Sigmoid colon (tissue), 7 donors: Measurements from ENCODE around the gene CHCHD2. TPM values are rescaled to one million over a fixed set of nuclear protein-coding genes. Genes with fewer than 3 reads are reported as not detected.
"Not testable (repeated sequence)": the region's sequence is repeated elsewhere in the genome, so short reads cannot be mapped to it uniquely, and the experiment has no call there.

ENCODE experiments used
- DNase-seq: peaks from one replicate; pipeline ENCODE4 v3.0.0-alpha.2; 2019
- H3K27ac ChIP-seq, 4 donors: fragments of 200-600 bp; sonication (generic); one replicate each; pipeline ENCODE4 v1.5.1; 2016 to 2019; ENCODE audit warnings: mild to moderate bottlenecking in 1 of 4
- H3K27me3 ChIP-seq, 3 donors: fragments of 200-600 bp; sonication (generic); one replicate each; pipeline ENCODE4 v1.5.1; 2019; ENCODE audit warnings: mild to moderate bottlenecking in 1 of 3
- H3K36me3 ChIP-seq, 4 donors: fragments of 200-600 bp; sonication (generic); one replicate each; pipeline ENCODE4 v1.5.1; 2016 to 2019
- H3K4me1 ChIP-seq, 4 donors: fragments of 200-600 bp; sonication (generic); one replicate each; pipeline ENCODE4 v1.5.1; 2017 to 2019
- H3K4me3 ChIP-seq, 4 donors: fragments of 200-600 bp; sonication (generic); one replicate each; pipeline ENCODE4 v1.5.1; 2017 to 2019; ENCODE audit warnings: mild to moderate bottlenecking in 2 of 4, moderate library complexity in 1 of 4
- H3K9me3 ChIP-seq, 4 donors: fragments of 200-600 bp in 3 of 4; sonication (generic) in 3 of 4; one replicate each; pipeline versions ENCODE4 v1.5.1 to v1.6.1; 2013 to 2019
- CTCF ChIP-seq, 4 experiments: fragments of 450-650 bp in 3 of 4; fragments of 200-600 bp in 1 of 4; IDR thresholded peaks; one replicate each; pipeline ENCODE4 v1.5.1; 2016 to 2019; ENCODE audit warnings: antibody characterized with exemption in 4 of 4, mild to moderate bottlenecking in 3 of 4, moderate library complexity in 2 of 4
- EP300 ChIP-seq, 4 donors: sonication (generic); formaldehyde crosslinking; IDR thresholded peaks; one replicate each; pipeline ENCODE4 v1.6.1; 2017; ENCODE audit warnings: antibody characterized with exemption in 4 of 4
- POLR2A ChIP-seq, 2 donors: fragments of 450-650 bp; IDR thresholded peaks; one replicate each; pipeline ENCODE4 v1.6.1; 2016; ENCODE audit warnings: antibody characterized with exemption in 2 of 2, mild to moderate bottlenecking in 2 of 2, moderate library complexity in 2 of 2
- POLR2AphosphoS5 ChIP-seq, 4 donors: sonication (generic); formaldehyde crosslinking; IDR thresholded peaks; one replicate each; pipeline ENCODE4 v1.6.1; 2017; ENCODE audit warnings: antibody characterized with exemption in 4 of 4
- WGBS, 2 donors: extraction: QIAGEN DNeasy Blood & Tissue Kit; methylation state at CpG; one replicate each; pipeline ENCODE4 v1.1.7; 2013; 5-methylcytosine and 5-hydroxymethylcytosine counted together
- intact Hi-C: fragments of 100-400 bp; cut with DNase I; formaldehyde crosslinking; loops from one replicate; pipeline ENCODE4 v1.15.1; 2023
- polyA plus RNA-seq, 3 donors: library from polyadenylated mRNA; stranded (reverse); fragments of 200-250 nt; gene quantifications; one replicate each; pipeline ENCODE4 v1.2.3, GENCODE V29; 2013
- total RNA-seq, 4 donors: library from RNA; depleted of rRNA; stranded (reverse); fragments of >200 nt; gene quantifications; one replicate each; pipeline ENCODE4 v1.1.0, GENCODE V29; 2016
- donor health status: healthy with polysubstance abuse.
- donor health status: Bipolar disorder and iron deficiency.
- donor health status: healthy.

Gene CHCHD2
- total and polyA plus RNA-seq, 7 donors, result 315 to 769 (median 508) TPM

GRCh38 chr7:56124981-56125380, 18.7 kb upstream of the CHCHD2 start:
- intact Hi-C loops, result no loop called here
- DNase-seq, result no peak
- H3K9me3 ChIP-seq, result no peaks in the 10 kb centered on the region
- no peak for TF ChIP-seq POLR2A (IDR thresholded peaks at IDR 0.05)
- no peak for TF ChIP-seq EP300 (IDR thresholded peaks at IDR 0.05)
- no peak for TF ChIP-seq CTCF (IDR thresholded peaks at IDR 0.05)
- TF ChIP-seq POLR2AphosphoS5 (IDR thresholded peaks at IDR 0.05), result no peak
- no peaks in the 10 kb centered on the region for H3K36me3 ChIP-seq
- H3K27ac ChIP-seq, result no peak overlapping the region
- WGBS, 2 donors, result 65 to 69% methylated on average over 6 of the region's 6 CpGs
- no peaks in the 10 kb centered on the region for H3K4me1 ChIP-seq
- H3K27me3 ChIP-seq, result no peaks in the 10 kb centered on the region
- H3K4me3 ChIP-seq, result no peak overlapping the region

- no peak overlapping the region for H3K27ac ChIP-seq
- intact Hi-C loops, result no loop called here
- DNase-seq, result no peak
- no peaks in the 10 kb centered on the region for H3K36me3 ChIP-seq
- WGBS, 2 donors, result 87 to 93% methylated on average over 6 of the region's 6 CpGs
- no peaks in the 10 kb centered on the region for H3K9me3 ChIP-seq
- H3K4me1 ChIP-seq, result no peaks in the 10 kb centered on the region
- TF ChIP-seq POLR2AphosphoS5 (IDR thresholded peaks at IDR 0.05) (no peak), POLR2A (IDR thresholded peaks at IDR 0.05) (no peak)
- peaks cover 0 to 11% (median under 1%) of the 10 kb centered on the region in 3 donors for H3K27me3 ChIP-seq
- H3K4me3 ChIP-seq, result no peak overlapping the region
These were observed 15.2 kb upstream of the CHCHD2 start for GRCh38 chr7:56121440-56121839.

GRCh38 chr7:56115852-56116538, 9.7 kb upstream of the CHCHD2 start, which contains the start of gene NUPR2:
Gene NUPR2 (minus strand): TSS chr7:56116417. CDS start chr7:56116314, 103 bp downstream.
- H3K36me3 ChIP-seq, result no peaks in the 10 kb centered on the region
- 8 to 10% methylated on average over 65 of the region's 65 CpGs for WGBS, 2 donors
- no peak within 1 kb of the TSS for H3K27ac ChIP-seq
- TF ChIP-seq EP300 (IDR thresholded peaks at IDR 0.05) (no peak), POLR2A (IDR thresholded peaks at IDR 0.05) (no peak), CTCF (IDR thresholded peaks at IDR 0.05) (no peak), POLR2AphosphoS5 (IDR thresholded peaks at IDR 0.05) (no peak)
- H3K9me3 ChIP-seq, result no peaks in the 10 kb centered on the region
- H3K27me3 ChIP-seq, result peaks cover 9 to 26% (median 10%) of the 10 kb centered on the region in 3 donors
- intact Hi-C loops, result no loop called here
- no peak within 1 kb of the TSS for H3K4me3 ChIP-seq
- peaks cover 0 to 8% (median 3%) of the 10 kb centered on the region in 4 donors for H3K4me1 ChIP-seq
- no peak for DNase-seq

- not testable (repeated sequence) for H3K27ac ChIP-seq, H3K9me3 ChIP-seq
- WGBS, 2 donors, result 95% methylated on average over 3 of the region's 3 CpGs
These were observed 6.0 kb upstream of the CHCHD2 start for GRCh38 chr7:56112244-56112643.

GRCh38 chr7:56110611-56111010, 4.3 kb upstream of the CHCHD2 start:
- H3K27me3 ChIP-seq, result peaks cover under 1 to 7% (median 1%) of the 10 kb centered on the region in 3 donors
- no peak for DNase-seq
- H3K4me1 ChIP-seq, result peaks cover 0 to 5% (median 3%) of the 10 kb centered on the region in 4 donors
- no peak overlapping the region for H3K4me3 ChIP-seq
- intact Hi-C loops, result no loop called here
- H3K9me3 ChIP-seq, result no peaks in the 10 kb centered on the region
- 77 to 85% methylated on average over 1 of the region's 1 CpG for WGBS, 2 donors
- no peak overlapping the region for H3K27ac ChIP-seq
- no peak for TF ChIP-seq EP300 (IDR thresholded peaks at IDR 0.05)
- no peak for TF ChIP-seq POLR2AphosphoS5 (IDR thresholded peaks at IDR 0.05)
- no peak for TF ChIP-seq CTCF (IDR thresholded peaks at IDR 0.05)
- TF ChIP-seq POLR2A (IDR thresholded peaks at IDR 0.05), result no peak
- H3K36me3 ChIP-seq, result no peaks in the 10 kb centered on the region

More at GRCh38 chr7:56112244-56112643, 6.0 kb upstream of the CHCHD2 start:
- H3K36me3 ChIP-seq, intact Hi-C loops, DNase-seq, H3K4me3 ChIP-seq, H3K4me1 ChIP-seq: not testable (repeated sequence)
- H3K27me3 ChIP-seq, result peaks cover 9 to 24% (median 10%) of the 10 kb centered on the region in 3 donors

- intact Hi-C loops, result loop anchor here (2.0 kb wide), 1 partner anchor 29 kb away; no protein-coding TSS in a partner anchor
- H3K4me1 ChIP-seq, result peaks cover 0 to 25% (median 15%) of the 10 kb centered on the region in 4 donors
- no peak overlapping the region for H3K27ac ChIP-seq
- WGBS, 2 donors, result 94 to 100% methylated on average over 1 of the region's 1 CpG
- no peak for DNase-seq
- H3K9me3 ChIP-seq, result no peaks in the 10 kb centered on the region
- no peaks in the 10 kb centered on the region for H3K27me3 ChIP-seq
- TF ChIP-seq POLR2AphosphoS5 (IDR thresholded peaks at IDR 0.05), result no peak
- no peak for TF ChIP-seq CTCF (IDR thresholded peaks at IDR 0.05)
- no peak for TF ChIP-seq EP300 (IDR thresholded peaks at IDR 0.05)
- TF ChIP-seq POLR2A (IDR thresholded peaks at IDR 0.05), result no peak
- H3K36me3 ChIP-seq, result peaks cover 7 to 16% (median 12%) of the 10 kb centered on the region in 4 donors
- H3K4me3 ChIP-seq, result no peak overlapping the region
These were observed 1.6 kb upstream of the CHCHD2 start for GRCh38 chr7:56107954-56108258.
